GM19438 (cell line): Measurements from ENCODE around the gene FOXL2NB.

ENCODE experiments used
- ATAC-seq: cut with Tn5 transposase; IDR thresholded peaks from one replicate; pipeline ENCODE4 v1.9.1; 2021; ENCODE audit warnings: low read depth; ENCODE audit not compliant: unreplicated experiment

The FOXL2NB gene

DNA sequence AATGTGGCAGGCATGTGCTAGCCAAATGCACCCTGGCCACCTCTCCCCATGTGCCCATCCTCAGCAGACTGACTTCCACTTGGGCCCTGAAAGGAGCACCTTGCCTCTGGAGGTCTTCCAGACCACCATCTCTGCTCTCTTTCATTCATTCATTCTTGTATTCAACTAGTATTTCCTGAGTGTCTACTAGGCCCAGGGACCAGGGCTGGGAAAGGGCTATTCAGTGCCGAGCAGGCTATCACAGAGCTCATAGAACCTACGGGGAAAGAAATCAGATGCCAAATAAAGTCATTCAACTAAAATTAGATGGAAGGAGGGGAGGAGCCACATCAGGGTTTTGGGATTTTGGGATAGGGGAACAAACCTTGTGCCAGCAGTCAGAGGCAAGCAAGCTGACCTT, 40.2 kb downstream of the FOXL2NB start:
- no peak for ATAC-seq

DNA sequence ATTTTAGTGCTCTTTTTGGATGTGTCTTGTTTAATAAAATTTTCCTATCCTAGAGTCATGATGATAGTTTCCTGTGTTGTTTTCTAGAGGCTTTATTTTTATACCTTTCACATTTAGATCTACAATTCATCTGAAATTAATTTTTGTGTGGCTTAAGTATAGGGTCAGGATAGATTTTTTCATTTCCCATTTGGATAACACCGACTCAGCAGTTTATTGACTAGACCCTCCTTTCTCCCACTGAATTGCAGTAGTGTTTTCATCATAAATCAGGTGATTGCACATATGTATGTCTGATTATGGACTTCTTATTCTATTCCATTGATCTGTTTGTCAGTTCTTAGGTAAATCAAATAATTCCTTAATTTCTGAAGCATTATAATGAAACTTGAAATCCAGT, 48.7 kb downstream of the FOXL2NB start:
- no peak for ATAC-seq
